HG03135 (cell line): ENCODE measurements around the gene APBB2.
"Not testable (repeated sequence)": the region's sequence is repeated elsewhere in the genome, so short reads cannot be mapped to it uniquely, and the experiment has no call there.

Experiments
- ATAC-seq: cut with Tn5 transposase; IDR thresholded peaks from one replicate; pipeline ENCODE4 v1.9.1; 2021; ENCODE audit warnings: mild to moderate bottlenecking, moderate library complexity; ENCODE audit not compliant: unreplicated experiment

The APBB2 gene

DNA sequence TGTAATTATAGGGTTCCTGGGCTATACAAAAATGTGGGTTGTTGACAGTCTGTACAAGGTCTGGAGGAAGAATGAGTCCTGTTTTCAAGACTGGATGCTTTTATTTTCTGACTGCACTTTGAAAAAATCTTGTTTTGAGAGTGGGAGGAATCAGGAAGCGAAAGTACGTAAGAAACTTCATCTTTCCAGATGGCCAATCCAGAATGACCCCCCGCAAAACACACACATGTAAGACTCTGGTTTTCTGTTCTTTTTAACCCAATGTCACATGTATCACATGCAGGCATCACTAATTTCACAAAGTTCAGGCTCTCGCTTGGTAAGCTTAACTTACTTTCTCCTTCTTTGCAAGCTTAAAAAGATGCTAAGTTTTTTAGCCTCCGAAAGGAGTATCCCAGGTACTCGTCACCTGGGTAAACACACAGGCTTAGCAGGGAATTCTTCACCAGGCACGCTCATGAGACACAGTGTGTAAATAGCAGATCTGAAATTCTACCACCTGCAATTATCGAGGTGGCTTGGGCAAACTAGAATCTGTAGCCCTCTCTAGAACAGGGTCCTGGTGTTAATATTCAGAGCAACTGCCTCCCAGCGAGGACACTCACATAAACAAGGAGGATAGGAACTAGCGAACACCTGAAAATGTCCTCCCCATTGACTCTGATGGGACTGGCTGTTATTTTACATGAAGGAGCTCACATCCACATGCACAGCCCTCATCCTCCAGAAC, 373.9 kb downstream of the APBB2 start:
- ATAC-seq = peak; percentile 35

DNA sequence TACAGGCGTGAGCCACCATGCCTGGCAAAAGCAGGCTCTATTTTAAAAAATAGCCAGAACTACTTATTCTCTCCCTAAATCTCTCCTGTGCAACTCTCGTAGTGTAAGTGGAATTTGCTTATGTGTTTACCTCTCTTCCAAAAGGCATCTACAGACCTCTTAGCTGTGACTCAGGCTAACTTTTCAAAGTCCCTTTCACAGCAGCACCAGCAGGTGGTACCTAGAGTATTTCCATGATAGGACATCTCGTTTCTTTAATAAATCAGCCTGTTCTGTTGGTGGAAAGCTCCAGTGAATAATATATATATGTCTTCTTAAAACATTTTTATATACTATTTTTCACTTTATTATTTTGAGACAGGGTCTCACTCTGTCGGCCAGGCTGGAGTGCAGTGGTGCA, 375.6 kb downstream of the APBB2 start:
- no peak for ATAC-seq

DNA sequence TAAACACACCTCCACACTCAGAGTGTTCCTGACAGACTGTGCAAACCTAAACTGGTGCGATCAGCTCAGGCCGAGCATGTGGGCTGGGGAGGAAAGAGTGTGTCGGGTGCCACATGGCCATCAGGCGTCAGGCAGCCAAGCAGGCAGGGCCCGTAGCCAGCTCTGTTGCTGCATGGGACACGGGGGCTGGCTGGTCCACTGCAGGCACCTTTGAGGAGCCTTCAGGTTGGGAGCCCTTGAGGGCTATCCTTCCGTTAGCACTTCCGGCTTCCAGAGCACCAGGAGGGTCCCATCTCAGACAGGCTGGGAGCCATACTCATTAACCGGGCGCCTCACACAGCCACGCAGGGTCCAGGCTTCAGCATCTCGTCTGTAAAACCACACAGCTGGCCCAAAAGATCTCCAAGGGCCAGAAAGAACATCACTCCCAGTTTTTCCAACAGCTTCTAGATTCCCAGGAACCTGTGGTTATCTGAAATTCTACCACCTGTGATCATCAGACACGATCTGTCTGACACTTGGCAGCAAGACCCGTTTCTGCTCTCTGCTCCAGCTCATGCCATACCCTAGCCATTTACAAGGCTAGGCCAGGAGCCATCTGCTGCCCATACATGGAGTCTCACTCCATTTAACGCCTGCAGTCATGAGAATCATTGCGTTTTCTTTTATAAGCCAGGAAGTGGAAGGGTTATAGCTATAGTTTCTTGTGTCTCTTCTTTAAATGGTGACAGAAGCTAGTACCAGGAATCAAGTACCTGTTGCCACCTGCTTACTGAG, 377.1 kb downstream of the APBB2 start:
- ATAC-seq = no peak

DNA sequence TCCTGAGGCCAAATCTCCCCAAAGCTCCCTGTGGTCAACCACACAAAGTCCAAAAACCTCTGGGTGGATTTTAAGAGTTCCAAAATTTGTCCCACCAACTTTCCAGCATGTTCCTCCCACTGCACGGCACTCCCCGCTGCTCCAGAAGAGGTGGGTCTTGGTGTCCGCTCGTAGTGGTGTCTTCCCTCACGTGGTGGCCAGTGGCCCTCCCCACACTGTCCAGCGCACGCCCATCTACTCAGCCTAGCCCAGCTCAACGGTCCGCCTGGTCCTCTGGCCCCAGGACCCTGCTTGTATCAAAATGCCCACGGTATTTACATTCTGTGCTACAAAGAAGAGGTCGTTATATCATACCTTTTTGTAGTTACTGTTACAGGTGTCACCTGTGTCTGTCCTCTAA, 381.1 kb downstream of the APBB2 start:
- no peak for ATAC-seq

DNA sequence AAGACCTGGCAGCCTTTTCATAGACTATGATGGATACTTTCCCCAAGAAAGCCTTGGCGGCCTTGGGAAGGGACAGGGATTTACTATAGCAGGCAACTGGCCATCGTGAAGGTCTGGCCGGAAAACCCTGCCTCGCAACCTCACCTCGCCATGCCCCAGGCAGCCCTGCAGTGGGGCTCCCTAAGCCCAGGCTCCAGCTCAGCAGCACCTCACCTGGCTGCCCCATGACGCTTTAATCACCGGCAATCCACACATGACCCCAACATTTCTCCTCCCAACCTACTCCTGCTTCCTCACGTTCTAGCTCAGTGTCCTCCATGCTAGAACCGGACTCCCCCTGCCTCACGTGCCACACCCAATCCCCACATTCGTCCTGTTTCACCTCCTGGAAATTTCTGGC, 382.2 kb downstream of the APBB2 start:
- ATAC-seq = no peak

DNA sequence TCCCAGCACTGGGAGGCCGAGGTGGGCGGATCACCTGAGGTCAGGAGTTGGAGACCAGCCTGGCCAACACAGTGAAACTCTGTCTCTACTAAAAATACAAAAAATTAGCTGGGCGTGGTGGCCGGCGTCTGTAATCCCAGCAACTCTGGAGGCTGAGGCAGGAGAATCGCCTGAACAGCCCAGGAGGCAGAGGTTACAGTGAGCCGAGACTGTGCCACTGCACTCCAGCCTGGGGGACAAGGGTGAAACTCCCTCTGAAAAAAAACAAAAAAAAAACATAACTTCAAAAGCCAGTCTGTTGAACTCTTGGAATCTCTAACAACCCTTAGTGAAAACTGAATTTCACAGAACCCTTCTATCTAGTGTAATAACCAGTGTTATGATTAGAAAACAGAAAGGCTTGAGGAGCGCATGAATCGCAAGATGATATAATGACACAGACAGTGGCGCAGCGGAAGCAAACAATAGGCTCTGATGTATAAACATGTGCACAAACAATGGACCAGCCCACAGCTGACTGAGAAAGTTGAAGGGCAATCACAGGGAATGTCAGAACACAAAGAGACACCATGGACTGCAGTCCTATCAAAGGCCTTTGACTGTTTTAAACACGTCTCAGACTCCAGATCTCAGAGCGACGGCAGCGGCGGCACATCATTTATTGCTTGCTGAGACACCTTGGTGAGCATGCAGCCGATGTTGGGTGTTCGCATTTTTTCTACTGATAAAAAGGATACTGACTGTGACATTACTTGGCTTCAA, 383.0 kb downstream of the APBB2 start:
- no peak for ATAC-seq

DNA sequence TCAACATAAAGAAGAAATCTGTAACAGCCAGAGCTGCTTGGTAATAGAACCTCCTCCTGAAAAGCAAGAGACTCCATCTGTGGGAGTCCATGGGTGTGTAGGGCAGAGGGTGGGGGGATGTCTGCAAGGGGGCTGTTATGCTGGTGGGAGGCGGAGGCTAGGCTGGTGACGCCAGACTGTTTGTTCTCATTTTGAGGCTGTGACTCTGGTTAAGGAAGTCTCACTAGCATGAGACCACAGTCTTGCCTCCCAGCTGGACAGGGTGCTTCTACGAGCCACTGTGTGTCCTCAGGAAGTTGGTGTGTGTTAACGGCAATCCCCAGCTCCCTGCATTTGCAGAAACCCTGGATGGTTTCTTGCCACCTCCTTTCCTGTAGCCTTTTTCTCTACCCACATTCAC, 384.8 kb downstream of the APBB2 start:
- no peak for ATAC-seq

DNA sequence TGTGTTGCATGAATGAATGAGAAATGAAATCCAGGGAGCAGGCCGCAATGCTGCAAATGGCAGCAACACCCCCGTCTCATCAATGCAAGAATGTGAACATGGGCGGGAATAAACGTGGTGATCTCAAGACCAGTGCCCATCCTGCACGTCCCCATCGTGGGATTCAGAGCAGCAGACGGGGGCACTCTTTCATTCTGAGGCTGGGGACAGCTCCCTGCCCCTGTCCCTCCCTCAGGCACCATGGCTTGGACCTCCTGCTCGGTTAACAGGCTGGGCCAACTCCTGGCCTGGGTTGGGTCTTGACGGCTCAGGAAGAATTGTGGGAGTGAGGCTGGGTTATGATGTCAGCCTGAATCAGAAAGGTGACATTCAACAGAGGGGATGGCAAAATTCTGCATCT, 385.7 kb downstream of the APBB2 start:
- ATAC-seq = no peak

DNA sequence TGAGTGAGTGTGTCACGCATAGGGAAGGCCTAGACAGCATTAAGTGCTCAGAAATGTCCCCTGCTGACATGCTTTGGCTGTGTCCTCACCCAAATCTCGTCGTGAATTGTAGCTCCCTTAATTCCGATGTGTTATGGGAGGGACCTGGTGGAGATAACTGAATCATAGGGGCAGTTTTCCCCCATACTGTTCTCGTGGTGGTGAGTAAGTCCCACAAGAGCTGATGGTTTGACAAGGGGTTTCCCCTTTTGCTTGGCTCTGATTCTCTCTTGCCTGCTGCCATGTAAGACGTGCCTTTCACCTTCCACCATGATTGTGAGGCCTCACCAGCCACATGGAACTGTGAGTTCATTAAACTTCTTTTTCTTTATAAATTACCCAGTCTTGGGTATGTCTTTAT, 386.6 kb downstream of the APBB2 start:
- no peak for ATAC-seq

DNA sequence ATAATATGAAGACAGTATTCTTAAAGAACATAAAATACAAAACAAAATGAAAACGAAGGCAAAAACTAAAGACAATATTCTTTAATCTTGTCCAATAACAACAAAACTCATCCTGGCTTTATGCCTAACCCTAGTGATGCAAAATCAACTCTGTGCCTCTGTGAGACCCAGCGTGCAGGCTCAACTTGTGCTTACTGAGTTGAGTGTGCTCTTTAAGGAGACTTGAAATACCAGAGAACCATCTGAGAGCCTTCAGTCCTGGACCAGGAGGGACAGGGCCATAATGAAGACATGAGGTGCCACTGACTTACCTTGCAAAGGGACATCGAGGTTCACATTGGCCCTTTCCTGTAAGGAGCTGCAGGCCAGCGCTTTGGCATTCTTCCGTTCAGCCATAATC, 387.5 kb downstream of the APBB2 start:
- no peak for ATAC-seq

DNA sequence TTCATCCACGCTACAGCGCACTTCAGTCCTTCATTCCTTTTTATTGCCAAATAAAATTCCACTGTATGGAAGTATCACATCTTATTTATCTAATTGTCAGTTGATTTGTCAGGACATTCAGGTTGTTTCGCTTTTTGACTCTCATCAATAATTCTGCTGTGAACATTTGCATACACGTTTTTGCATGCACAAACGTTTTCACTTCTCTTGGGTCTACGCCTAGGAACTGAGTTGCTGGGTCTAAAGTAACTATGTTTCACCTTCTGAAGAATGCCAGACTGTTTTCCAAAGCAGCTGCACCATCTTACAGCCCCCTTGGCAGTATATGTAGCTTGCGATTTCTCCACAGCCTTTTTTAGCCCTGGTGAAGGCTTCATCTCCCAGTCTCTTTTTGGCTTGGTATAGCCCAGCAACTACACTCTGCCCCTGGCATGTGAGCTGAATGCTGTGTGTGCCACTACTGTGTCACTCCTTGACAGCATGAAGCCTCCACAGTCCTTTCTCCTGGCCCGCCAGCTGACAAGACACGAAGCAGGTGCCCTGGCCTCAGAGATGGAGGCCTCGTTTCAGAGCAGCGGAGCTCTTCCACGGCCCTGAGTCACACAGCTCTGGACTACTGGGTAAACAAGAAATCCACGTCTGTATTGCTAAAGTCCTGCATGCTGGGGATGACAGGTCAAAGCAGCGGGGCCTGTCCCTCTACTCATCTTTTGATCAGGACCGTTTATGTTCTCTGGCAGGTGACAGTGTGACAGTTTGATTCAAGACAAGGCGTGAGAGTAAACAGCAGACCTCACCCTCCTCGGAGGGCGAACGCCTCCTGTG, 389.1 kb downstream of the APBB2 start:
- ATAC-seq = no peak

DNA sequence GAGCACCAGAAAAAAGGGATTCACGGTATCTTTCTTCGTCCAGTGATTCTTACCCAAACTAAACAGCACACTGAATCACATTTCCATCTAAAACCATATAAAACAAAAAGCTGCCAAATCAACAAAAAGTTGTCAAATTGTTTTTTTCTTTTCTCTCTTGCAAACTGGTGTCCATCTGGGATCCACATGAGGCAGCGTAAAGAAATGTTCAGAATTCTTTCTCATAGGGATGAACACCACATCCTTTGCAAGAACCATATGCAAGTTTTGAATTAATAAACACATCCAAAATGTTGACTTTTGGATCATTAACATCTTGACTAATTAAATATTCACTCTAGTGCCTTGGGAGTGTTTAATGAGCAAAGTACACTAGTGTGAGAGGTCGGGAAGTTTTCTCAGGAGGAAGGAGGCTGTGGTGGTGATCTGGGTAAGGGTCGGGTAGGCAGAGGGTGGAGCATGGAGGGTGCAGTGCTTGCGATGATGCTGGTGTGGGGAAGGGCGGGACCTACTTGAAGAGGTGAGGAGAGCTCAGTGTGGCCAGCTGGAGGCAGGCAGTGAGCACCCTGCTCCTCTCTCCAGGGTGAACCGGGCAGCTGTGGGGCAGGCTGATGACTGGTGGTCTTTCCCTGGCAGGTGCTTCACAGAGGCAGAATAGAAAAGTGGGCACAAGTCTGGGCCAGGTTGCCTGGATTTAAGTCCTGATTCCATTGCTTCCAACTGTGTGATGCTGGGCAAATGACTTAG, 391.7 kb downstream of the APBB2 start:
- ATAC-seq = no peak

DNA sequence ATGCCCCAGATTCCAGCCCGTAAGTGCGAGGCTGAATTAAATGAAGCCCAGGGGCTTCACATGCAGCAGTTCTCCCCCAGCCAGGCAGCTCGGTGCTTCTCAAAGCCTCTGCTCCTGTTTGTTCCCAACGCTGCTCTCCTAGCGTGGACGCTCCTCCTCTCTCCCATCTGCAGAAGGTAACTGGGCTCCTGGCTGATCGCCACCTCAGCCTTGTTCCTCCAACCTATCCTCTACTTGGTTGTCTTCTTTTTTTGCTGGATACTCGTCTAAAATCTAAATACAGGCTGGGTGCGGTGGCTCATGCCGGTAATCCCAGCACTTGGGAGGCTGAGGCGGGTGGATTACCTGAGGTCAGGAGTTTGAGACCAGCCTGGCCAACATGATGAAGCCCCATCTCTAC, 394.2 kb downstream of the APBB2 start:
- ATAC-seq = no peak

DNA sequence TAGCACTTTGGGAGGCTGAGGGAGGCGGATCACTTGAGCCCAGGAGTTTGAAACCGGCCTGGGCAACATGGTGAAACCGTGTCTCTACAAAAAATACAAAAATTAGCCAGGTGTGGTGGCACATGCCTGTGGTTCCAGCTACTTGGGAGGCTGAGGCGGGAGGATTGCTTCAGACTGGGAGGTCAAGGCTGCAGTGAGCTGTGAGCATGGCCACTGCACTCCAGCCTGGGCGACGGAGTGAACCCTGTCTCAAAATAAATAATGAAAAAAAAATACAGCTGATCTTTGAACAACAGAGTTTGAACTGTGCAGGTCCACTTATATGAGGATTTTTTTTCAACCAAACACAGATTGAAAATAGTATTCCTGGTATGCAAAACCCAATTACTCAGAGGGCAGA, 397.2 kb downstream of the APBB2 start:
- not testable (repeated sequence) for ATAC-seq

DNA sequence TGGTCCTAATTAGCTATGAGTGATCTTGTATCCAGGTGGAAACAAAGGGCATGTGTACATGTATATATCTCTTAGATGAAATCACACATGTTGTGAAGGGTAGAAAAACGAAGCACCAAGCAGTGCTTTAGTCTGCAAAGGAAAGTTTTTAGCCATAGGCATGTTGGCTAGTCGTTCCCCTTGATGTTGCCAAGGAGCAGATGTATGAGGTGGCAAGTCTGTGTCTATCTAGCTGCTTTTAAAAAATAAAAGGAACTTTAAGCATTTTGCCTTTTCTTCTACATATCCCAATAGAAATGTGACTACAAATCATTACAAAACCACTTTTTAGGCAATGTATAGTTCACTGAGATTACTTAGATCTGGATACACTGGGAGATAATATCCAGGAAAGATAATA, 401.5 kb downstream of the APBB2 start:
- ATAC-seq = no peak

DNA sequence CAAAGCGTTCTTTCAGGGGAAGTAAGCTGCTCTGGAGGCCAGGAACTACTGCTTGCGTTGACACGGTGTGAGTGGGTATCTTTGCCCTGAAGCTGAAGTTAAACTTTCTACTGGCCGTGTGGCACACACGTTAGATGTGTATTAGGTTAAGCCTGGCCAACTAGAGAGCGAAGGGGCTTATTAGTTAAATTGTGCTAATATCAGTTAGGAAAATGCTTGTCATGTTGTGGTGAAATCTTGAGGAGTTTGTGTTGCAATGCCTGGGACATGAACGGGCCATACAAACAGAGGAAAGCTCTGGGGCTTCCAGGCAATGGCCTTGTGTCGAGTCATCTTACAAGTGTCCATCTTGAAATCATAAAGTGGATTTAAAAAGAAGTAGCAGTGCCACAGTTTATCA, 402.0 kb downstream of the APBB2 start:
- ATAC-seq = no peak

DNA sequence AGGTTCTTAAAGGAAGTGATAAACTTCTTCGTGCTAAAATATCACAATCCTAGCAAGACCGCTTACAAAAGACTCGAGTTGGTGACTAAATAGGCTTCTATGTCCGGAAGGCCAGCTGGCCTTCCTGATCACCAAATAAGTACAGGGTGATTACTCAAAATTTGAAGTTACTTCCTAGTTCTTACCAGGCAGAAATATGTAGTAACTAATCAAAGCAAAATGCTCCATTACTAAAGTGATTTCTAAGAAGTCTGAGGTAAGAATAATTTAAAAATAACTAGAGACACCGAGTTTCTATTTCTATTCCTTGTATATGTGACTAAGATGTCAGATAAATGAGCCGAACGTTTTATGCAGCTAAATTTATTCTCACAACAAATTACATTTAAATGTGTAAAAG, 402.4 kb downstream of the APBB2 start:
- ATAC-seq = no peak

DNA sequence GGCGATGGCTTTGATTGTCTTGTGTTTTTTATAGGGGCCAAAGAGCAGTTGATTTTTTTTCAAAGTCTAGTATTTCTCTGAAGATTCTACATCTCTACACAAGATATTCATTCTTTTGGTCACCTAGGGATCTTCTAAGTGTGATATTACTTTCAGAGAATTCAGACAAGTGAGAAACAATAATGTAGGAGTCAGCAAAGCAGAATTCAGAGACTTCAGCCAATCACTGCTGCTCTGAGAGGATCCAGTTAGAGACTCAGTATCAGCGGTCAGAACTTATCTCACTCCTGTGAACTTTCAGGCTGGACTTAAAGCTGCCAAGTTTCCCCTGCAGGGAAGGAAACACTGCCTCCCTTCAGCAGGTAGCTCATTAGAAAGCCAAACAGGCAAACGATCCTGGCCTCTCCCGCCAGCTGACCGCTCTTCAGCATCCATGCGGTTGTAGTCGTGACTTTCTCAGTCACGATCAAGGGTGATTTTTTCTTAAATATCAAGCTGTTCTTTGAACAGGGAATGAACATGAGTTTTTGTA, 405.4 kb downstream of the APBB2 start:
- ATAC-seq = no peak

DNA sequence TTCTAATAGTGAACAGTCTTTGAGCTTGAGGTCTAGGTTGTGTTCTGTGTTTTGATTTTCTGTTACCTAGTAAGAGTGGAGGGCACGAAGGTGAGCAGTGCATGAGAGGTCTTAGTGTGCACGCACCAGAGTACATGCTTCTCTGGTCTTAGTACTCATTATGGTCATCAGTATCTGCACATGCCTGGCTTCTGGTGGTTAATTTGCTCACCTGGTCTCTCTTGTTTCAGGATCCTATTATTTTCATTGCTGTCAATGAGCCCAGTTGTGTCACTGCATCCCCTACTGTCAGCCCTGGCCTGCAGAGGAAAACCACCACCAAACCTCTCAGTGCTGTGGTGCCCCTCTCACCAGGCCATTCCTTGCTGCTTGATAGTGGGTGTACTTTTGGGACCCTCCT, 409.7 kb downstream of the APBB2 start:
- ATAC-seq = no peak

DNA sequence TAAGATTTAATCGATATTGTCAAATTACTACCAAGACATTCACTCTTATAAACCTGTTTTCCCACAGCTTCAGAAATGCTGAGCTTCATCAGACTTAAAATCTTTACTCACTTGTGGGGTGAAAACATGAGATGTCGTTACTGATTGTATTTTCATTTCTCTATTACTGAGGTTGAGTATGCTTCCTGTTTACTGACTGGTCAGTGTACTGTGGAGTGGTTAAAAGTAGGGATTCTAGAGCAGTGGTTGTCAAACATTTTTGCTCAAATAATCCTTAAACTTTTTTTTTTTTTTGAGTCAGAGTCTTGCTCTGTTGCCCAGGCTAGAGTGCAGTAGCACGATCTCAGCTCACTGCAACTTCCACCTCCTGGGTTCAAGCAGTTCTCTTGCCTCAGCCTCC, 414.3 kb downstream of the APBB2 start:
- peak; percentile 66 for ATAC-seq
